HG03066 (cell line): ENCODE results near the gene RNF145.

Experiments used
- ATAC-seq: cut with Tn5 transposase; IDR thresholded peaks from one replicate; pipeline ENCODE4 v1.9.1; 2021; ENCODE audit warnings: low read depth; ENCODE audit not compliant: unreplicated experiment

The RNF145 gene

GRCh38 chr5:159198063-159199036, 11.0 kb downstream of the RNF145 start:
- peak; percentile 97 for ATAC-seq

DNA sequence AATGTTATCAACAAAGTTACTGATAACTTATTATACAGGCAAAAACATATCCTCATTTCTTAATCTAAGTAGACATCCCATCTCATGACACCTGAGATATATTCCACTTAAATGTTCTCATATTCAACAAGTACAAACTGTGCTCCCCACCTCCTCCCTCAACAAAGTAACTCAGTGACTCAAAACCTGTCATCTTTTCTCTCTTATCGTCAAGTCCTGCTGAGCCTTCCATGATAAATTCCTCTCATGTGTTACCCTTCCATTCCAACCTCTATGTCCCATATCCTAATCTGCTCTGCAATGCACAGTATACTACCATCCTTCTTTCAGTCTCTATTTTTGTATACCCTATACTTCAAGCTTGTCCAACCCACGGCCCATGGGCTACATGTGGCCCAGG, 13.6 kb downstream of the RNF145 start:
- no peak for ATAC-seq

- ATAC-seq, result no peak
Measured at GRCh38 chr5:159190170-159190569, 19.2 kb downstream of the RNF145 start.

- no peak for ATAC-seq
Measured at GRCh38 chr5:159189310-159189709, 20.0 kb downstream of the RNF145 start.

- no peak for ATAC-seq
Measured at GRCh38 chr5:159187719-159188118, 21.6 kb downstream of the RNF145 start.

- no peak for ATAC-seq
Measured at GRCh38 chr5:159186319-159186718, 23.0 kb downstream of the RNF145 start.

DNA sequence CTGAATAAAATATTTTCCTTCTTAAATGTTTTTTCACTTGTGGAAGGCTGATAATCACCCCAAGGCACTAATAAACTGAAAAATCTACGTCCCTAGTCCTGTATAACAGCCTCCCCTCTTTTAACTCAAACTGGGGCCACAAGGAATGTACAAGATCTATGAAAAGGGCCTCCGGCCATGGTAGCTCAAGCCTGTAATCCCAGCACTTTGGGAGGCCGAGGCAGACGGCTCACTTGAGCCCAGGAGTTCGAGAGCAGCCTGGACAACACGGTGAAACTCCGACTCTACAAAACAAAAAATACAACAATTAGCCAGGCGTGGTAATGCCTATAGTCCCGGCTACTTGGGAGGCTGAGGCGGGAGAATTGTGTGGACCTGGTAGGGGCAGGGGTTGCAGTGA, 23.6 kb downstream of the RNF145 start:
- ATAC-seq, result no peak

DNA sequence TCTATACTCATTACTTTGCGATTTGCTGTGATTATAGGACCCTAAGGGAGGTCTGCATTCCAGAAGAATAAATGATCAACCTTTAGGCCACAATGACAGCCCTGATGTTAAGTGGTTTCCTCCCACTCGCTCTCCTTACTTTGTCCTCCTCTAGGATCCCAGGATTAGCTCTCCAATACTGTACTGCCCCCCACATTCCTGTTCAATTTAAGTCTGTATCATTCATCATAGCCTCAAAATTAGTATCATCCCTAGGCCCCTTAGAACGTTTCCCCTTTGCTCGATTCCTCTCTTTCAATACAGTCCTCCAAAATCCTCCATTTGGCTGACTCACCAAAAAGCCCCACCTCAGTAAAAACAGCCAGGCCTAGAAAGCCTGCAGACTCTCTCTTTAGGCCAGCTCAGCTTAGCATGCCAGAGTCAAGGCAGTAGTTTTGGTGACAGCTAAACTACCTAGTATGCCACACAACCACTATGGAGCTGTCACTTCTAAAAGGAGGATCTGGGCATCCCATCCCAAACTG, 24.4 kb downstream of the RNF145 start:
- no peak for ATAC-seq

DNA sequence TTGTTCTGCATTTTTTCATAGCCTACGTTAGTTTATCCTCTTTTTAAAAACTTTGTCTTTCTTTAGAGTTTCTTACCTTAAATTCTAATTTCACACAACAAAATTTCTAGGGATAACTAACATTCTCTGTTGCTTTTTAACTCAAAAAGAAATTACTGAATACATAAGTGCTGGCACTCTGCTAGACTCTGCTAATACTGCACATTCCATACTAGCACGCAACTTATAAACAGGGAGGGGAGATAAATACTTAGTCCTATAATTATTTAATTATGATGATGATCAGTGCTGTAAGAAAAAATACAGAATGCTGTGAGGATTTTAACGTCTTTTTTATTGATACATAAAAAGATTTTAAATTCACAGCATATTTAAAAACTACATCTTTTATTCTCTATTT, 25.1 kb downstream of the RNF145 start:
- ATAC-seq, result no peak

DNA sequence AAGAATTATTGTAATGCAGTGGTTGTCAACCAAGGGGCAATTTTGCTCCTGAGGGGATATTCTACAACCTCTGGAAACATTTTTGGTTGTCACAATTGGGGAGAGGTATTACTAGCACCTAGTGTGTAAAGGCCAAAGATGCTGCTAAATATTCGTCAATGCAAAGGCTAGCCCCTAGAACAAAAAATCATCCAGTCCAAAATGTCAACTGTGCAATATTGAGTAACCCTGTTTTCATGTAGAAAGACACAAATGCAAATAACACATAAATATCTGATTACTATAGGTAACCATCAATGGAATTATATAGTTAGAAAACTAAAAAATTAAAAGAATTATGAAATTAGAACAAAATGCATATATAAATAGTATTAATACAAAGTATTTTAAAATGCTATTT, 26.1 kb downstream of the RNF145 start:
- no peak for ATAC-seq

DNA sequence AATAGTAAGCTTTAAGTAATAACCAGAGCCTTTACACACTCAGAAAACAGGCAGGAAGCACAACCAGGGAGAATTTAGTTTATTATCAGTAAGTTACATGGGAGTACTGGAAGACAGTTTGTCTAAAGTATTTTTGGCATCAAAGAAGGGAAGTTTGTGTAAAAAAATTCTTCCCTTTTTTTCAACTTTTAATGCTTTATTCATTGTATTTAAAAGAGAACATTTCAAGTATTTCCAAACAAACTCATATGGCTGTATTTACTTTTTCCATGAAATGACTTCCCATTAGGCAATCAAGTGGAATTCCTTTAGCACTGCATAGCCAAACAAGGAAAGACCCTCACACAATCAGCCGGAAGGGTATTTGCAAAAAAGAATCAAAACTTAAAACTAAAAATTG, 26.7 kb downstream of the RNF145 start:
- no peak for ATAC-seq

GRCh38 chr5:159181651-159182050, 27.7 kb downstream of the RNF145 start:
- ATAC-seq, result no peak

DNA sequence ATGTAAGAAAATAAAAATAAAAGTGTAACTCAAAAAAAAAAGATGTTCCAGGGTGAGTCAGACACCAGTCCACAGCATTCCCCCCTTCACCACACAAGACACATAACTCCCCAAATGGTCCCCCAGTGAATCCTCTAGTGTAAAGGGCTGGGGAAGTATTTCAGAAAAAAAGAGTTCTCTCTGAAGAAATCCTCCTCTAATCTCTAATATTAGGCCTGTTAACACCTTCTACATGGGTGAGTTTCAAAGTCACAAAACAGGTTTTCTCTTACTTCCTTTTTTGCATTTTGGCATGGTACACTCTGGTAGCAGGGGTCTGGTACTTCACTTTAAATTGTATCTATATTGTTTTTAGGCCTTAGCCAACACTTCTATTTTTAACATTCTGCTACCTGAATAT, 28.2 kb downstream of the RNF145 start:
- peak; percentile 68 for ATAC-seq

- no peak for ATAC-seq
Measured at GRCh38 chr5:159179529-159180305, 29.6 kb downstream of the RNF145 start.

- ATAC-seq, result peak; percentile 51
Measured at GRCh38 chr5:159178978-159179377, 30.4 kb downstream of the RNF145 start.

- ATAC-seq, result no peak
Measured at GRCh38 chr5:159175547-159175946, 33.8 kb downstream of the RNF145 start.

DNA sequence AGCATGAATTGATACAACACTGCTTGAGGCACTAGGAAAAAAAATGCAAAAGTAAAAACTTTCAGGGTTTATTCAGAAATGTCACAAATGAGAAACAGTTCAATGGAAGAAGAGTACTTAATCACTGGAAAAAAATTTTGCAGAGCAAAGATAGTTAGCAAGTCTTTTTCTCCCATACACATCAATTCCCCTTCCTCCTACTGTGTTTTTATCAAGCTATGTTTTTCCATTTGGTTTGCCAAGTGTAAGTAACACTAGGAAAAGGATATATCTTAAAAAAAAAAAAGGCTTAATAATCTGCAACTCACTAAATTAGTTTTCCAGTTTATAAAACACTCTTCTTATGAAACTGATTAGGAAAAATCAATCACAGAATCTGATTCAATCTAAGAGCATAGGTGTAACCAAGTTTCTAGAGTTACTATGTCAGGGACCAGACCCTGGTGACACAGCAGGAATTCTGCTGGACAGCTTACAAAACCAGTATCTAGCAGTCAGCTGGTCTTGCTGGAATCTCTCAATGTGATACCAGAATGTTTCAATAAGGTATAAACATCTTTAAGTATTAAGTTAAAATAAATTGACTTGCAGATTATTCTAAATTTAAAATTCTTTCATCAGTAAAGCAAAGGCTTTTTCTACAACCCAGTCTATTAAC, 34.7 kb downstream of the RNF145 start:
- ATAC-seq, result no peak

- ATAC-seq, result no peak
Measured at GRCh38 chr5:159171274-159171673, 38.1 kb downstream of the RNF145 start.

- no peak for ATAC-seq
Measured at GRCh38 chr5:159170021-159170420, 39.3 kb downstream of the RNF145 start.

GRCh38 chr5:159166416-159166815, 42.9 kb downstream of the RNF145 start:
- ATAC-seq, result no peak

GRCh38 chr5:159163701-159164046, 45.7 kb downstream of the RNF145 start:
- ATAC-seq, result no peak
